Choroid plexus epithelial cell (primary cell): ENCODE data around the gene AGGF1.
"Not testable (repeated sequence)": the region's sequence is repeated elsewhere in the genome, so short reads cannot be mapped to it uniquely, and the experiment has no call there.

ENCODE experiments used
- DNase-seq: peaks from one replicate; pipeline ENCODE4 v3.0.0-alpha.2; 2010; ENCODE audit warnings: low read depth
- H3K4me3 ChIP-seq: 2 replicates; pipeline ENCODE4 v1.5.1; 2011; ENCODE audit warnings: low read depth, mild to moderate bottlenecking, control low read depth, low read length, moderate library complexity
- CTCF ChIP-seq: conservative IDR thresholded peaks from 2 replicates; pipeline ENCODE4 v1.5.1; 2011; ENCODE audit warnings: low read depth, mild to moderate bottlenecking, control low read depth, inconsistent platforms, low read length, moderate library complexity

AGGF1 gene

GRCh38 chr5:76990899-76991459 lies 39.2 kb upstream of the AGGF1 start:
- H3K4me3 ChIP-seq: no peak overlapping the region

GRCh38 chr5:76993436-76993835 lies 36.8 kb upstream of the AGGF1 start:
- not testable (repeated sequence) for DNase-seq, H3K4me3 ChIP-seq

More at GRCh38 chr5:76990899-76991459, 39.2 kb upstream of the AGGF1 start:
- no peak for TF ChIP-seq CTCF
- DNase-seq: no peak

GRCh38 chr5:76994337-76994736 lies 35.9 kb upstream of the AGGF1 start:
- no peak for TF ChIP-seq CTCF
- DNase-seq: no peak
- no peak overlapping the region for H3K4me3 ChIP-seq

- DNase-seq, H3K4me3 ChIP-seq: not testable (repeated sequence)
Observed at GRCh38 chr5:76998251-76998650, 32.0 kb upstream of the AGGF1 start.

- no peak overlapping the region for H3K4me3 ChIP-seq
- TF ChIP-seq CTCF: no peak
- peak; percentile 83 for DNase-seq
Observed at GRCh38 chr5:76999451-76999850, 30.8 kb upstream of the AGGF1 start.

- H3K4me3 ChIP-seq: no peak overlapping the region
- no peak for TF ChIP-seq CTCF
- DNase-seq: no peak
Observed at GRCh38 chr5:77003246-77003645, 27.0 kb upstream of the AGGF1 start.

- no peak for DNase-seq
- TF ChIP-seq CTCF: no peak
Observed at GRCh38 chr5:77006124-77006523, 24.1 kb upstream of the AGGF1 start.

GRCh38 chr5:77008413-77008812 lies 21.8 kb upstream of the AGGF1 start:
- no peak overlapping the region for H3K4me3 ChIP-seq
- no peak for DNase-seq
- no peak for TF ChIP-seq CTCF

More at GRCh38 chr5:77006124-77006523, 24.1 kb upstream of the AGGF1 start:
- no peak overlapping the region for H3K4me3 ChIP-seq
